GM21515 (cell line): ENCODE measurements around the gene EML4.

Experiments used
- ATAC-seq: cut with Tn5 transposase; IDR thresholded peaks from one replicate; pipeline ENCODE4 v1.9.1; 2021; ENCODE audit not compliant: unreplicated experiment

EML4 gene

GRCh38 chr2:42223067-42223854 lies 54.1 kb downstream of the EML4 start:
- no peak for ATAC-seq

DNA sequence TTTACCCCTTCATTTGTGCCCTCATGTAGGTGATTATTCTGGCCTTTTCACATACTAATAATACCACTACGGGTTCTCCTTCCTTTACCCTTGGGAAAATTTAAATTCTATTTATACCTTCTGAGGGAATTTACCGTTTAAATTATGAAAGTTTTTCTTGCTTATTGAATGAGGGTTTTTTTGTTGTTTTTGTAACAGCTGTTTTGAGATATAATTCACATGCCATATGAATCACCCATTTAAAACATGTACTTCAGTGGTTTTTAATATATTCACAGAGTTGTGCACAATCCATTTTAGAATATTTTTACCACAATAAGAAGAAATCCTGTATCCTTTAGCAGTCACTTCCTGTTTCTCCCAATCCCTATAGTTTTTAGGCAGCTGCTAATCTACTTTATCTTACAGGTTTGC lies 54.7 kb downstream of the EML4 start:
- no peak for ATAC-seq

- ATAC-seq = no peak
These were observed 55.4 kb downstream of the EML4 start for GRCh38 chr2:42224422-42225067.

GRCh38 chr2:42225573-42225972 lies 56.4 kb downstream of the EML4 start:
- no peak for ATAC-seq

- ATAC-seq = no peak
These were observed 58.3 kb downstream of the EML4 start for GRCh38 chr2:42227491-42227890.

DNA sequence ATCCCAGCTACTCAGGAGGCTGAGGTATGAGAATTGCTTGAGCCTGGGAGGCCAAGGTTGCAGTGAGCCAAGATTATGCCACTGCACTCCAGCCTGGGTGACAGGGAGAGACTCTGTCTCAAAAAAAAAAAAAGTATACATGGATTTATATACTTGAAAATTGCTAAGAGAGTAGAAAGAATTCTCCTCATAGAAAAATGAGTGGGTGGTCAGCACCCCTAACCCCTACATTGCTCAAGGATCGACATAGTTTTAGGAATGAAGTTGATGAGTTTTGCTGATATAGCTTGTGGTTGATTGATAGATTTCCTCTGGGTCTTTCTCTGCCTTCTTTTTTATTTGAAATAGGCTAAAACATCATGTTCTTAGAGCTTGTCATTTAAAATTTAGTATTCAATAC lies 58.9 kb downstream of the EML4 start:
- ATAC-seq = no peak

GRCh38 chr2:42229949-42230348 lies 60.8 kb downstream of the EML4 start:
- ATAC-seq = no peak

DNA sequence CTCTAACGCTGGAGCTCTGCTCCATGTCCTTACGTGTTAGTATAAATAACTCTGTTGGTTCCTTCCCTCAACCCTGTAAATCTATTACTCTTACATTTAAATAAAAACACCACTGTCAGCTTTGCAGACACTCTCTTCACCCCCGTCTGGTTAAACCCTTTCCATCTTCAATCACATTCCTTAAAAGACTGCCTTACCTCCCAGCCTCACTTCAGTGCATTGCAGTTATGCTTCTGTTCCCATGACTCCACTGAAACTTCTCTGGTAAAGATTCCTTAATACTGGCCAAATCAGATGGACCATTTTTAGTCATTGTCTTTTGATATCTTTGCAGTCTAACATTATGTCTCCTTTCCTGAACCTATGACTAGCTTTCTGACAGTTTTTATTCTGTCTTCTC lies 61.7 kb downstream of the EML4 start:
- ATAC-seq = no peak

- no peak for ATAC-seq
These were observed 62.9 kb downstream of the EML4 start for GRCh38 chr2:42232024-42232423.

DNA sequence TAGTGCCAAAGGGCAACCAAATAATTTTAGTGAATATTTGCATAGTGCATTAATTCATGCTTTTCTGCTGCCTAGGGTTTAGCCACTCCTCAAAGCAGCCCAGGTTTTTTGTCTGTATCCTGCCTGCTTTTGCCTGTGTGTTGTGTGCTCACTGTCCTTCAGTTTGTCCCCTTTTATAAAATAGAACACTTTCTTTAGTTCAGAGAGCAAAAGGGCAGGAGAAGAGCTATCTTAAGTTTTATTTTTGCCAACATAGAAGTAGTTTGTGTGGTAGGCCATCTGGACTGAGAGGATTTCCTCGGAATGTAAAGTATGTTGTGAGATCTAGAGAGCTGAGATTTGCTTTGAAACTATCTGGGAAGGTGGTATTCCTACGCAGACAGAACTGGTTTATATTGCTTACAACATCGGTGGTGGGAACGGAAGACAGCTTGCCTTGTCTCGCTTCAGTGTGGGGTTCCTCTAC lies 64.9 kb downstream of the EML4 start:
- ATAC-seq = no peak

GRCh38 chr2:42236911-42237310 lies 67.8 kb downstream of the EML4 start:
- ATAC-seq = no peak

DNA sequence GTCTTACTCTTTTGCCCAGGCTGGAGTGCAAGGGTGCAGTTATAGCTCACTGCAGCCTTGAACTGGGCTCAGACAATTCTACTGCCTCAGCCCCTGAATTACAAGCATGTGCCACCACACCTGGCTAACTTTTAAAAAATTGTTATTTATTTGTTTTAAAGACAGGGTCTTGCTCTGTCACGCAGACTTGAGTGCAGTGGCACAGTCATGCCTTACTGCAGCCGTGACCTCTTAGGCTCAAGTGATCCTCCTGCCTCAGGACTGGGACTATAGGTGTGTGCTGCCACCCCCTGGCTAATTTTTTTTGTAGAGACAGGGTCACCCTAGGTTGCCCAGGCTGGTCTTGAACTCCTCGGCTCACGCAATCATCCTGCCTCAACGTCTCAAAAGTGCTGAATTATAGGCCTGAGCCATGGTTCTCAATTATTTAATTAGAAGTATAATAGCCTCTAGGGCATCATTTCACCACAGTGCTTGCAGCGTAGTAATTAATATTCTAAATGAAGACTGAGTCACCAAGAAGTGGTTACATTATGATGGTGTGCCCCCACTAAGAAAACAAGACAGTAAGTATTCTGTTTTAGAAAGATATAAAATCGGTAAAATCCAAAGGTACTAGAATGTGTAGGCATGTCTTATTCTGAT lies 69.6 kb downstream of the EML4 start:
- no peak for ATAC-seq

DNA sequence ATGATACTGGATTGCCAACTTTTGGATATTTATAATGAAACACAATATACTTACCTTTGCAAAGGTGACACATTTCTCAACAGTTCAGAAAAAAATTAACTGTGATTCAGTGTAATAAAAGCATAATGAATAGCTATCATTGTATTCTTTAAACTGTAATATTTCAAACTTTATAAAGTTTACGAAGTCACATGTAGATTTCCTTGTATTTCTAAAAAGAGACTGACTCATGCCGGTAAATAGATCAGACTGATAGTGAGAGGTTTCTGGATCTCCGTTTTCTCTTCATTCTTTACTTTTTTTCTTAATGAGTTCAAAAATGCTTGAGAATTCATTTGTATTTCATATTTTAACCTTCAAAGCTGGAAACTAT lies 70.1 kb downstream of the EML4 start:
- ATAC-seq = no peak

DNA sequence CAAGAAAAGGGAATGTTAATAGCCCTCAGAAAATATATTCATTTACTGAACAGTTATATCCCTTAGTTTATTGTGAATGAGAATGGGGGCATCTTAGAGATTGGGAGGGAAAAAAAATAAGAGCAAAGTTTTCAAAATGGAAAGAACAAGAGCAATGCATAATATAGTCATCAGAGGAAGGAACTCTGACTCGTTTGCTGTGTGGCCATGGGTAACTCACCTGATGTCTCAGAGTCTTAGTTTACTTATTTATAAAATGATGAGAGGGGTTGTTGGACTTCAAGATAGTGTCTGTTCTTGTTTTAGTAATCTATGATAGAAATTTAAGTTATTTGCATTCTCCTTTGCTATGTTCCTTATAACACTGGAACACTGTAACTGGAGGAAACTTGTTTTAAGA lies 70.7 kb downstream of the EML4 start:
- ATAC-seq = no peak

- ATAC-seq = no peak
These were observed 72.4 kb downstream of the EML4 start for GRCh38 chr2:42241517-42241916.

GRCh38 chr2:42243297-42243696 lies 74.1 kb downstream of the EML4 start:
- no peak for ATAC-seq

DNA sequence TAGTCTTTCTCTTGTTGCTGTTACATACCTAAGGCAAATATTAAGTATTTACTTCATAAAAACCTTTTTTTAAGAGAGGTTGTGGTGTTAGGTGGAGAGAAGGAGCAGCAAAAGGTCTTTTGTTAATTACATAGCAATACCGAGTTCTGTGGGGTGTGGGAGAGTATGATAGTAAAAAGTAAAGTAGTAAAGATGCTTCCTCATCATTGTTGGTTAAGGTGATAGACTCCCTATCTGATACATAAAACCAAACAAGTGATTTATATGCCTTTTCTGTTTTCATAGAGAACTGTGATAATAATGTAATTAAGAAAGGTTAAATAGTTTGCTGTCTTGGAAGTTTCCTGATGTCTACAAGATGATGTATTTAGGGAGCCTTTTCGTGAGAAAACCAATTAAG lies 75.4 kb downstream of the EML4 start:
- ATAC-seq = no peak

DNA sequence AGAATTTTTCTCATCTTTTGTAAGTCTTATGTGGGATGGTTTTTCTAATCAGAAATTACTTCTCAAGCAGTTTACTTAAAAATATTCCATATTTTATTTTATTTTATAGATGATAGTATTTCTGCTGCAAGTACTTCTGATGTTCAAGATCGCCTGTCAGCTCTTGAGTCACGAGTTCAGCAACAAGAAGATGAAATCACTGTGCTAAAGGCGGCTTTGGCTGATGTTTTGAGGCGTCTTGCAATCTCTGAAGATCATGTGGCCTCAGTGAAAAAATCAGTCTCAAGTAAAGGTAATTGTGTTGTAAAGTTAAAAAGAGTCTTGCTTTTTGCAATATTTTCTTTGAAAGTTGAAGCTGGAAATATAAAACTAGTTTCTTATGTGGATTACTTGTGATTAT lies 76.2 kb downstream of the EML4 start:
- ATAC-seq = no peak

GRCh38 chr2:42246562-42246961 lies 77.4 kb downstream of the EML4 start:
- ATAC-seq = no peak

DNA sequence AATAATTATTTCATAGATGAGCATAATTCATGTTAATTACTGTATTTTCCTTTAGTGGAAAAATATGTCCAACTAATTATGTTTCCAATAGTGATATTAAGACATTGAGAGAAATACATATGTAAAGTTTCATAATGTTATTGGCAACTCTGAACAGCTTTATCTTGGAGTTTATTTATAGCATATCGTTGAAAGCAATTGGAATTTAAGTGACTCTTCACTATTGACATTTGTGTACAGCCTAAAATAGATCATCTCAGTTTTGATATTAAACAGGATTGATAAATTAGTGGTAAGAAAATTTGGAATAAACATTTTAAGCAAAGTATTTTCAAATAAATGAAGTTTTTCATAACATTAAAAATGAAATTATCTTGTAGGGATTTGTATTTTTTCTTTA lies 79.7 kb downstream of the EML4 start:
- ATAC-seq = no peak

DNA sequence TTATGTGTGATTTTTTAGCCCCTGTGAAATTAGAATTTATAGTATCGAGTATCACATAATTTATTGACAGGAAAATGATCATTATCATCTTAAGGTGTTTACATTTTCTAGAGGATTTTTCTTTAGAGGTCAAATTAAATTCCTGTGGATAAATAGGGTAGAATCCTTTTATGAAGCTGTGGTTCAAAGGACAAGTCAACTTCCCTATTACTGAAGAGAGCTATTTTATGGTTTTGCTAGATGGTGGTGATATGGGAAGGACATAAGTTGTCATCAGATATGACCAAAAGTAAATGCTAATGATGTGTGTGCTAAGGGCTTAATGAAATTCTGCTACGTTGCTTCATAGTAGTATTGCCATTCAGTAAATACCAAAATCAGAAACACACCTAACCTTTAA lies 80.1 kb downstream of the EML4 start:
- no peak for ATAC-seq

DNA sequence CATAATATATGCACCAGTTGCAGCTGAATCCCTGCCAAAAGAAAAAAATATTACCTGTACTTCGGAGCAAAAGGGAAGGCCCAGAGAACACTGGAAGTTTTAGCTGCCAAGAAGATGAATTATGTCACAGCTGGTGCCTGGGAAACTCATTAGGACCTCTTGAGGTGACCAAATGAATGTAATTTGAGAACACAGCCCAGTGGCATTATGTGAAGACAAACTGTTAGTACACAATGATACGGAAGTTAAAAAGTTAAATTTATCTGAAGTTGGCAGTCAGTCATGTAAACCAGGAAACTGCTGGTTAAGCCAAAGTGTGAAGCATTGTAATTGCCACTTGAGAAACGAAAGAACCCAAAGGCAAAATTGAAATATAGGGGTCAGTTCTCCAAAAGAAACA lies 80.7 kb downstream of the EML4 start:
- no peak for ATAC-seq
